Ascending aorta (tissue), 2 donors: ENCODE results near the gene NBAS. TPM values are rescaled to one million over a fixed set of nuclear protein-coding genes. Genes with fewer than 3 reads are reported as not detected.

ENCODE experiments used
- DNase-seq, 2 donors: peaks; one replicate each; pipeline ENCODE4 v3.0.0-alpha.2; 2019; ENCODE audit warnings: low spot score in 2 of 2
- H3K27ac ChIP-seq, 2 donors: fragments of 200-600 bp; sonication (generic); one replicate each; pipeline ENCODE4 v1.5.1; 2016 to 2017; ENCODE audit warnings: mild to moderate bottlenecking in 1 of 2
- H3K27me3 ChIP-seq: fragments of 200-600 bp; sonication (generic); one replicate; pipeline ENCODE4 v1.5.1; 2017
- H3K36me3 ChIP-seq, 2 donors: fragments of 200-600 bp; sonication (generic); one replicate each; pipeline ENCODE4 v1.5.1; 2016
- H3K4me1 ChIP-seq, 2 donors: fragments of 200-600 bp; sonication (generic); one replicate each; pipeline ENCODE4 v1.5.1; 2016 to 2017; ENCODE audit warnings: mild to moderate bottlenecking in 1 of 2
- H3K4me3 ChIP-seq, 2 donors: fragments of 200-600 bp; sonication (generic); one replicate each; pipeline ENCODE4 v1.5.1; 2016 to 2017; ENCODE audit warnings: mild to moderate bottlenecking in 1 of 2
- H3K9me3 ChIP-seq, 2 donors: fragments of 200-600 bp; sonication (generic); one replicate each; pipeline ENCODE4 v1.5.1; 2016
- CTCF ChIP-seq, 3 experiments: fragments of 200-600 bp in 2 of 3; fragments of 450-650 bp in 1 of 3; sonication (generic) in 2 of 3; IDR thresholded peaks; one replicate each; pipeline ENCODE4 v1.5.1; 2016 to 2019; ENCODE audit warnings: antibody characterized with exemption in 3 of 3, mild to moderate bottlenecking in 1 of 3, moderate library complexity in 1 of 3
- intact Hi-C: fragments of 100-400 bp; cut with DNase I; formaldehyde crosslinking; loops from one replicate; pipeline ENCODE4 v1.15.1; 2023
- total RNA-seq: library from RNA; depleted of rRNA; stranded (reverse); fragments of >200 nt; gene quantifications from one replicate; pipeline ENCODE4 v1.1.0, GENCODE V29; 2016

The NBAS gene
- total RNA-seq, 1 donor from 2014 or later: 37.1 TPM

GRCh38 chr2:15184491-15184890 is 376.6 kb downstream of the NBAS start:
- intact Hi-C loops: no loop called here
- TF ChIP-seq CTCF (IDR thresholded peaks at IDR 0.05): no peak
- no peak overlapping the region for H3K4me3 ChIP-seq
- peaks cover 0 to 28% of the 10 kb centered on the region in 2 donors for H3K36me3 ChIP-seq
- H3K4me1 ChIP-seq: no peaks in the 10 kb centered on the region
- no peak overlapping the region for H3K27ac ChIP-seq
- H3K27me3 ChIP-seq: no peaks in the 10 kb centered on the region
- H3K9me3 ChIP-seq: no peaks in the 10 kb centered on the region
- DNase-seq: no peak

- DNase-seq: no peak
- Histone ChIP-seq H3K4me1 (no peaks in the 10 kb centered on the region), H3K27me3 (no peaks in the 10 kb centered on the region), H3K36me3 (peaks cover 0 to 42% of the 10 kb centered on the region in 2 donors), H3K9me3 (no peaks in the 10 kb centered on the region), H3K4me3 (no peak overlapping the region), H3K27ac (no peak overlapping the region)
- TF ChIP-seq CTCF (IDR thresholded peaks at IDR 0.05): no peak
- intact Hi-C loops: no loop called here
These were observed 378.9 kb downstream of the NBAS start for GRCh38 chr2:15182275-15182674.

- H3K4me1 ChIP-seq: no peaks in the 10 kb centered on the region
- DNase-seq: no peak
- no peaks in the 10 kb centered on the region for H3K9me3 ChIP-seq
- peaks cover under 1 to 38% of the 10 kb centered on the region in 2 donors for H3K36me3 ChIP-seq
- no peak overlapping the region for H3K27ac ChIP-seq
- H3K27me3 ChIP-seq: no peaks in the 10 kb centered on the region
- H3K4me3 ChIP-seq: no peak overlapping the region
- no peak for TF ChIP-seq CTCF (IDR thresholded peaks at IDR 0.05)
- intact Hi-C loops: no loop called here
These were observed 379.9 kb downstream of the NBAS start for GRCh38 chr2:15181092-15181745.

GRCh38 chr2:15180379-15180778 is 380.8 kb downstream of the NBAS start:
- H3K36me3 ChIP-seq: peaks cover 8 to 41% of the 10 kb centered on the region in 2 donors
- H3K4me1 ChIP-seq: no peaks in the 10 kb centered on the region
- no peak overlapping the region for H3K27ac ChIP-seq
- DNase-seq: no peak
- H3K4me3 ChIP-seq: no peak overlapping the region
- no peak for TF ChIP-seq CTCF (IDR thresholded peaks at IDR 0.05)
- intact Hi-C loops: no loop called here
- H3K9me3 ChIP-seq: no peaks in the 10 kb centered on the region
- H3K27me3 ChIP-seq: no peaks in the 10 kb centered on the region

GRCh38 chr2:15178946-15179345 is 382.2 kb downstream of the NBAS start:
- H3K4me1 ChIP-seq: no peaks in the 10 kb centered on the region
- intact Hi-C loops: no loop called here
- no peaks in the 10 kb centered on the region for H3K9me3 ChIP-seq
- H3K36me3 ChIP-seq: peaks cover 8 to 34% of the 10 kb centered on the region in 2 donors
- DNase-seq: no peak
- H3K4me3 ChIP-seq: no peak overlapping the region
- no peak overlapping the region for H3K27ac ChIP-seq
- no peak for TF ChIP-seq CTCF (IDR thresholded peaks at IDR 0.05)
- H3K27me3 ChIP-seq: no peaks in the 10 kb centered on the region

GRCh38 chr2:15177103-15177502 is 384.0 kb downstream of the NBAS start:
- Histone ChIP-seq H3K9me3 (no peaks in the 10 kb centered on the region), H3K27ac (no peak overlapping the region), H3K4me1 (no peaks in the 10 kb centered on the region), H3K4me3 (no peak overlapping the region), H3K36me3 (peaks cover 8 to 33% of the 10 kb centered on the region in 2 donors), H3K27me3 (no peaks in the 10 kb centered on the region)
- no peak for DNase-seq
- no peak for TF ChIP-seq CTCF (IDR thresholded peaks at IDR 0.05)
- intact Hi-C loops: no loop called here
